ENCODE data around the gene ATCAY.

- TF ChIP-seq MAX (IDR thresholded peaks at IDR 0.05) = no peak
- no peak for TF ChIP-seq USF1 (IDR thresholded peaks at IDR 0.05)
- no peak for TF ChIP-seq NFIC (IDR thresholded peaks at IDR 0.05)
- no peak for TF ChIP-seq REST (IDR thresholded peaks at IDR 0.05; ENCODE audit: low read depth)
- no peak for TF ChIP-seq EGR1 (IDR thresholded peaks at IDR 0.05)
- TF ChIP-seq ZBTB7A (IDR thresholded peaks at IDR 0.05; ENCODE audit: low read depth) = no peak
- TF ChIP-seq FOXM1 (IDR thresholded peaks at IDR 0.05; ENCODE audit: borderline replicate concordance, low read depth) = no peak
- no peak for TF ChIP-seq YY1 (IDR thresholded peaks at IDR 0.05; ENCODE audit: low read depth)
- no peak for TF ChIP-seq RAD21 (IDR thresholded peaks at IDR 0.05; ENCODE audit: low read depth)
- TF ChIP-seq EP300 (IDR thresholded peaks at IDR 0.05; ENCODE audit: borderline replicate concordance) = no peak
- no peak for TF ChIP-seq TCF12 (IDR thresholded peaks at IDR 0.05; ENCODE audit: low read depth)
- no peak for TF ChIP-seq CEBPB (IDR thresholded peaks at IDR 0.05)
These were observed 70.7 kb downstream of the ATCAY start for GRCh38 chr19:3950871-3951861.
